Loucy (cell line): ENCODE results near the gene MUCL3.

Experiments used
- CTCF ChIP-seq: fragments of 200-600 bp; sonication (generic); conservative IDR thresholded peaks from 2 replicates; pipeline ENCODE4 v1.5.1; 2014; ENCODE audit warnings: mild to moderate bottlenecking, antibody characterized with exemption, low read length
- EZH2phosphoT487 ChIP-seq: fragments of 200-600 bp; IDR thresholded peaks from 2 replicates; pipeline ENCODE4 v1.6.1; 2018; ENCODE audit warnings: antibody characterized with exemption, mild to moderate bottlenecking, moderate library complexity, borderline replicate concordance

- TF ChIP-seq CTCF: no peak
- no peak for TF ChIP-seq EZH2phosphoT487
Measured at GRCh38 chr6:30896541-30896940, 44.2 kb upstream of the MUCL3 start.
